Measurements from ENCODE around the gene CPXM2. TPM values are rescaled to one million over a fixed set of nuclear protein-coding genes. Genes with fewer than 3 reads are reported as not detected.

CPXM2 gene
- total and polyA plus RNA-seq, 9 of the 15 experiments (the other 6 are each of a cell fraction or from before 2014, with no cell fraction given) = not detected

- POLR2A ChIA-PET = no interaction called here
- TF ChIP-seq ETV6 (IDR thresholded peaks at IDR 0.05; ENCODE audit: borderline replicate concordance in 1 of 2, low read depth in 2 of 2, low read length in 1 of 2) = no peak
- no peak for TF ChIP-seq ETV6 (CRISPR knock-in tag; IDR thresholded peaks at IDR 0.05; ENCODE audit: borderline replicate concordance)
- TF ChIP-seq ZNF707 (CRISPR knock-in tag; conservative IDR thresholded peaks at IDR 0.05) = no peak
- TF ChIP-seq ZNF398 (CRISPR knock-in tag; IDR thresholded peaks at IDR 0.05) = no peak
- Histone ChIP-seq H3K4me2 (ENCODE audit: insufficient read depth, low read length) (no peak overlapping the region), H2AFZ (ENCODE audit: low read depth, low read length) (no peak overlapping the region), H3K36me3 (ENCODE audit: control insufficient read depth, insufficient read depth, low read length) (no peaks in the 10 kb centered on the region), H3K27ac (ENCODE audit: extremely low read depth, low read depth, low read length) (no peak overlapping the region), H3K9me1 (ENCODE audit: control insufficient read depth, insufficient read depth, low read length) (no peaks in the 10 kb centered on the region), H3K9me3 (replicated peaks; ENCODE audit: control insufficient read depth, insufficient read depth, low read depth, low read length) (no peaks in the 10 kb centered on the region), H3K4me1 (replicated peaks in 1 of 2; ENCODE audit: control insufficient read depth in 2 of 2, insufficient read depth in 2 of 2, low read length in 2 of 2) (no peaks in the 10 kb centered on the region; a peak in 1 of 5 replicates), H4K20me1 (replicated peaks; ENCODE audit: control insufficient read depth, insufficient read depth, low read length) (no peaks in the 10 kb centered on the region), H3K9ac (ENCODE audit: insufficient read depth in 1 of 2, low read depth in 2 of 2, low read length in 2 of 2) (no peak overlapping the region), H3K27me3 (ENCODE audit: control insufficient read depth in 2 of 2, insufficient read depth in 2 of 2, low read length in 2 of 2) (peaks cover 0 to 10% of the 10 kb centered on the region in 2 experiments; a peak in 2 of 5 replicates), H3K4me3 (no peak overlapping the region), H3K79me2 (ENCODE audit: control insufficient read depth, insufficient read depth, low read length) (no peaks in the 10 kb centered on the region)
- no TSS peak for BruUV-seq (replicated peaks)
- intact Hi-C loops (cut with micrococcal nuclease) (no loop called here), in situ Hi-C loops (cut with MboI) (no loop called here)
- no peak for DNase-seq (ENCODE audit: extremely low read depth in 1 of 4, low spot score in 3 of 4)
- under 1% methylated on average over 8 of the region's 9 CpGs for WGBS (ENCODE audit: insufficient coverage, low coverage, missing lambda C conversion rate)
- CTCF ChIA-PET (ENCODE audit: low intra/inter-chr PET ratio) = no interaction called here
- FAIRE-seq = no peak
- ATAC-seq = no peak
These were observed 26.3 kb downstream of the CPXM2 start for GRCh38 chr10:123865350-123865749.

All from K562 (cell line).